GM23338 (cell line): Measurements from ENCODE around the gene SPECC1.

Source experiments
- EZH2 ChIP-seq: fragments of 200-600 bp; sonication (generic); IDR thresholded peaks from one replicate; pipeline ENCODE4 v1.8.0; 2017; ENCODE audit warnings: antibody characterized with exemption, mild to moderate bottlenecking, low read depth; ENCODE audit not compliant: unreplicated experiment
- EZH2phosphoT487 ChIP-seq: fragments of 200-600 bp; sonication (generic); IDR thresholded peaks from one replicate; pipeline ENCODE4 v1.8.1; 2018; ENCODE audit warnings: antibody characterized with exemption; ENCODE audit not compliant: unreplicated experiment
- JUNB ChIP-seq: IDR thresholded peaks from one replicate; pipeline ENCODE4 v1.6.1; 2016; ENCODE audit warnings: antibody characterized with exemption; ENCODE audit not compliant: unreplicated experiment
- TF ChIP-seq, protein P1 (sequence below), 2 experiments: fragments of 200-600 bp in 1 of 2; sonication (generic) in 1 of 2; conservative IDR thresholded peaks; 2 replicates each; pipeline versions ENCODE4 v1.5.1 to v1.6.1; 2016 to 2017; ENCODE audit warnings: antibody characterized with exemption in 2 of 2, low read depth in 2 of 2, mild to moderate bottlenecking in 2 of 2, moderate library complexity in 1 of 2
- TF ChIP-seq, protein P2 (sequence below): IDR thresholded peaks from one replicate; pipeline ENCODE4 v1.6.1; 2018; ENCODE audit warnings: antibody characterized with exemption; ENCODE audit not compliant: unreplicated experiment
- TF ChIP-seq, protein P3 (sequence below): IDR thresholded peaks from 2 replicates; pipeline ENCODE4 v1.6.1; 2016; ENCODE audit warnings: antibody characterized with exemption

DNA sequence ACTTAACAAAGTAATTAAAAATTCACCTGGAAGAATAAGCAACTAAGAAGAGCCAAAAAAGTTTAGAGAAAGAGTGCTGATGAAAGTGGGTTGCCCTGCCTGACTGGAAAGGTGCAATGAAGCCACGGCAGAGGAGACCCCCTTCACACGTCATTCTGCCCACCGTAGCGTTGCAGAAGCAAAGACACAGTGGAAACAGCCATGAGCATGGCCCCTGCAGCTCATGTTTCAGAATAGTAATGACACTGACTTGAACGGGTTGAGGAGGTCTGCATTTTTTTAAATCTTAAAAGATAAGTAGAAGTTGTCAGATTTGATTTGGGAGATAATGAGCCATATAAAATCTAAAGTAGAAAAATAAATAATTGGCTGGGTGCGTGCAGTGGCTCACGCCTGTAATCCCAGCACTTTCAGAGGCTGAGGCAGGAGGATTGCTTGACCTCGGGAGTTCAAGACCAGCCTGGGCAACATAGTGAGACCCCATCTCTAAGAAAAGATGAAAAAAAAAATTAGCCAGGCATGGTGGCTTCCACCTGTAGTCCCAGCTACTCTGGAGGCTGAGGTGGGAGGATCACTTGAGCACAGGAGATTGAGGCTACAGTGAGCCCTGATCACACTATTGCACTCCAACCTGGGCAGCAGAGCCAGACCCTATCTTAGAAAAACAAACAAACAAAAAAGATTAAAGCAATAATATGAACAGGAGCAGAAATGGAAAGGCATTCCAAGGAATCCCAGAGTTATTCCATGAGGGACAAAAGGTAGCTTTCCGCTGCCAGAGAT, 273.6 kb downstream of the SPECC1 start:
- TF ChIP-seq, protein P1, sequence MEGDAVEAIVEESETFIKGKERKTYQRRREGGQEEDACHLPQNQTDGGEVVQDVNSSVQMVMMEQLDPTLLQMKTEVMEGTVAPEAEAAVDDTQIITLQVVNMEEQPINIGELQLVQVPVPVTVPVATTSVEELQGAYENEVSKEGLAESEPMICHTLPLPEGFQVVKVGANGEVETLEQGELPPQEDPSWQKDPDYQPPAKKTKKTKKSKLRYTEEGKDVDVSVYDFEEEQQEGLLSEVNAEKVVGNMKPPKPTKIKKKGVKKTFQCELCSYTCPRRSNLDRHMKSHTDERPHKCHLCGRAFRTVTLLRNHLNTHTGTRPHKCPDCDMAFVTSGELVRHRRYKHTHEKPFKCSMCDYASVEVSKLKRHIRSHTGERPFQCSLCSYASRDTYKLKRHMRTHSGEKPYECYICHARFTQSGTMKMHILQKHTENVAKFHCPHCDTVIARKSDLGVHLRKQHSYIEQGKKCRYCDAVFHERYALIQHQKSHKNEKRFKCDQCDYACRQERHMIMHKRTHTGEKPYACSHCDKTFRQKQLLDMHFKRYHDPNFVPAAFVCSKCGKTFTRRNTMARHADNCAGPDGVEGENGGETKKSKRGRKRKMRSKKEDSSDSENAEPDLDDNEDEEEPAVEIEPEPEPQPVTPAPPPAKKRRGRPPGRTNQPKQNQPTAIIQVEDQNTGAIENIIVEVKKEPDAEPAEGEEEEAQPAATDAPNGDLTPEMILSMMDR (conservative IDR thresholded peaks at IDR 0.05; ENCODE audit: low read depth in 2 of 2): no peak
- TF ChIP-seq, protein P2, sequence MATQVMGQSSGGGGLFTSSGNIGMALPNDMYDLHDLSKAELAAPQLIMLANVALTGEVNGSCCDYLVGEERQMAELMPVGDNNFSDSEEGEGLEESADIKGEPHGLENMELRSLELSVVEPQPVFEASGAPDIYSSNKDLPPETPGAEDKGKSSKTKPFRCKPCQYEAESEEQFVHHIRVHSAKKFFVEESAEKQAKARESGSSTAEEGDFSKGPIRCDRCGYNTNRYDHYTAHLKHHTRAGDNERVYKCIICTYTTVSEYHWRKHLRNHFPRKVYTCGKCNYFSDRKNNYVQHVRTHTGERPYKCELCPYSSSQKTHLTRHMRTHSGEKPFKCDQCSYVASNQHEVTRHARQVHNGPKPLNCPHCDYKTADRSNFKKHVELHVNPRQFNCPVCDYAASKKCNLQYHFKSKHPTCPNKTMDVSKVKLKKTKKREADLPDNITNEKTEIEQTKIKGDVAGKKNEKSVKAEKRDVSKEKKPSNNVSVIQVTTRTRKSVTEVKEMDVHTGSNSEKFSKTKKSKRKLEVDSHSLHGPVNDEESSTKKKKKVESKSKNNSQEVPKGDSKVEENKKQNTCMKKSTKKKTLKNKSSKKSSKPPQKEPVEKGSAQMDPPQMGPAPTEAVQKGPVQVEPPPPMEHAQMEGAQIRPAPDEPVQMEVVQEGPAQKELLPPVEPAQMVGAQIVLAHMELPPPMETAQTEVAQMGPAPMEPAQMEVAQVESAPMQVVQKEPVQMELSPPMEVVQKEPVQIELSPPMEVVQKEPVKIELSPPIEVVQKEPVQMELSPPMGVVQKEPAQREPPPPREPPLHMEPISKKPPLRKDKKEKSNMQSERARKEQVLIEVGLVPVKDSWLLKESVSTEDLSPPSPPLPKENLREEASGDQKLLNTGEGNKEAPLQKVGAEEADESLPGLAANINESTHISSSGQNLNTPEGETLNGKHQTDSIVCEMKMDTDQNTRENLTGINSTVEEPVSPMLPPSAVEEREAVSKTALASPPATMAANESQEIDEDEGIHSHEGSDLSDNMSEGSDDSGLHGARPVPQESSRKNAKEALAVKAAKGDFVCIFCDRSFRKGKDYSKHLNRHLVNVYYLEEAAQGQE: no peak
- TF ChIP-seq, protein P3, sequence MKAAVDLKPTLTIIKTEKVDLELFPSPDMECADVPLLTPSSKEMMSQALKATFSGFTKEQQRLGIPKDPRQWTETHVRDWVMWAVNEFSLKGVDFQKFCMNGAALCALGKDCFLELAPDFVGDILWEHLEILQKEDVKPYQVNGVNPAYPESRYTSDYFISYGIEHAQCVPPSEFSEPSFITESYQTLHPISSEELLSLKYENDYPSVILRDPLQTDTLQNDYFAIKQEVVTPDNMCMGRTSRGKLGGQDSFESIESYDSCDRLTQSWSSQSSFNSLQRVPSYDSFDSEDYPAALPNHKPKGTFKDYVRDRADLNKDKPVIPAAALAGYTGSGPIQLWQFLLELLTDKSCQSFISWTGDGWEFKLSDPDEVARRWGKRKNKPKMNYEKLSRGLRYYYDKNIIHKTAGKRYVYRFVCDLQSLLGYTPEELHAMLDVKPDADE: no peak
- TF ChIP-seq EZH2phosphoT487 (no peak), EZH2 (no peak), JUNB (no peak)
